T-cell (primary cell): ENCODE results near the gene SPCS2. TPM values are rescaled to one million over a fixed set of nuclear protein-coding genes. Genes with fewer than 3 reads are reported as not detected.

Experiments used
- ATAC-seq, 4 experiments: fragments of 200-7000 bp in 3 of 4; fragments of 150-1000 bp in 1 of 4; cut with Tn5 transposase; replicated peaks in 1 of 4; 1 replicate in 3 of 4; 2 replicates in 1 of 4; pipeline ENCODE4 v1.10.0; 2021; ENCODE audit warnings: moderate library complexity in 3 of 4, mild to moderate bottlenecking in 2 of 4, moderate number of reproducible peaks in 1 of 4
- CTCF ChIA-PET, 2 donors: fragments of 300-600 bp; sonication (Branson Sonifier 250); formaldehyde crosslinking; loops; one replicate each; lab custom pipeline; 2022; ENCODE audit warnings: antibody characterized with exemption in 2 of 2; lab: Charles Lee
- POLR2A ChIA-PET, 2 donors: fragments of 300-600 bp; sonication (Branson Sonifier 250); formaldehyde crosslinking; loops; one replicate each; lab custom pipeline; 2022; ENCODE audit warnings: antibody characterized with exemption in 2 of 2; lab: Charles Lee
- DNase-seq, 35 experiments: peaks; one replicate each; pipeline versions ENCODE4 v3.0.0 to v3.0.0-alpha.2; 2013 to 2023
- H3K27ac ChIP-seq: one replicate; pipeline ENCODE4 v1.5.1; 2013; ENCODE audit warnings: low read length
- H3K27me3 ChIP-seq, 2 experiments: replicated peaks in 1 of 2; 1 replicate in 1 of 2; 2 replicates in 1 of 2; pipeline versions ENCODE4 v1.6.1 to v1.7.0; 2013; ENCODE audit warnings: low read length in 1 of 2, mixed read lengths in 1 of 2; ENCODE audit not compliant: control insufficient read depth in 2 of 2, insufficient read depth in 2 of 2; ENCODE audit errors: extremely low read depth in 1 of 2
- H3K36me3 ChIP-seq, 2 donors: 1 replicate in 1 of 2; 2 replicates in 1 of 2; pipeline versions ENCODE4 v1.6.1 to v1.7.0; 2013; ENCODE audit warnings: low read length in 1 of 2; ENCODE audit not compliant: control insufficient read depth in 2 of 2, insufficient read depth in 1 of 2; ENCODE audit errors: extremely low read depth in 1 of 2
- H3K4me1 ChIP-seq, 2 experiments: 1 replicate in 1 of 2; 2 replicates in 1 of 2; pipeline versions ENCODE4 v1.6.1 to v1.7.0; 2013; ENCODE audit warnings: low read length in 2 of 2, mixed read lengths in 1 of 2; ENCODE audit not compliant: insufficient read depth in 2 of 2, control insufficient read depth in 1 of 2; ENCODE audit errors: extremely low read depth in 1 of 2
- H3K4me3 ChIP-seq, 2 donors: 1 replicate in 1 of 2; 2 replicates in 1 of 2; pipeline versions ENCODE4 v1.5.1 to v1.7.0; 2013; ENCODE audit warnings: mild to moderate bottlenecking in 2 of 2, low read length in 1 of 2, moderate library complexity in 1 of 2; ENCODE audit not compliant: control insufficient read depth in 1 of 2; ENCODE audit errors: extremely low read depth in 1 of 2
- H3K9me3 ChIP-seq: 2 replicates; pipeline ENCODE4 v1.7.0; 2013
- H3K27ac Mint-ChIP-seq, 2 donors: one replicate each; pipeline ENCODE4 v1.8.0; 2020 to 2021; ENCODE audit warnings: mild to moderate bottlenecking in 2 of 2, mixed read lengths in 2 of 2
- H3K27me3 Mint-ChIP-seq, 2 donors: one replicate each; pipeline ENCODE4 v1.8.0; 2021 to 2022; ENCODE audit warnings: mixed read lengths in 2 of 2
- H3K36me3 Mint-ChIP-seq: one replicate; pipeline ENCODE4 v1.8.0; 2021; ENCODE audit warnings: mixed read lengths
- H3K4me1 Mint-ChIP-seq, 3 donors: one replicate each; pipeline ENCODE4 v1.8.0; 2020 to 2022; ENCODE audit warnings: mixed read lengths in 3 of 3, mild to moderate bottlenecking in 1 of 3
- H3K4me3 Mint-ChIP-seq, 3 donors: one replicate each; pipeline ENCODE4 v1.8.0; 2020 to 2022; ENCODE audit warnings: mild to moderate bottlenecking in 3 of 3, mixed read lengths in 3 of 3, moderate library complexity in 3 of 3
- H3K9me3 Mint-ChIP-seq, 3 donors: one replicate each; pipeline ENCODE4 v1.8.0; 2020 to 2022; ENCODE audit warnings: mixed read lengths in 3 of 3
- WGBS: methylation state at CpG from one replicate; pipeline ENCODE4 v1.1.5; 2013; ENCODE audit warnings: missing lambda C conversion rate; ENCODE audit not compliant: insufficient coverage; 5-methylcytosine and 5-hydroxymethylcytosine counted together
- total RNA-seq, 35 experiments: library from RNA in 6 of 35; stranded (reverse) in 6 of 35; fragments of 120-200 nt in 1 of 35; gene quantifications; one replicate each; pipeline versions ENCODE4 v1.2.1 to v1.2.4 and lab custom pipeline; 2013 to 2026

Gene SPCS2
- total RNA-seq, 5 donors from 2014 or later (not counting 1 experiment from before 2014, with no cell fraction given): 75.4 to 101 (median 90.8) TPM

DNA sequence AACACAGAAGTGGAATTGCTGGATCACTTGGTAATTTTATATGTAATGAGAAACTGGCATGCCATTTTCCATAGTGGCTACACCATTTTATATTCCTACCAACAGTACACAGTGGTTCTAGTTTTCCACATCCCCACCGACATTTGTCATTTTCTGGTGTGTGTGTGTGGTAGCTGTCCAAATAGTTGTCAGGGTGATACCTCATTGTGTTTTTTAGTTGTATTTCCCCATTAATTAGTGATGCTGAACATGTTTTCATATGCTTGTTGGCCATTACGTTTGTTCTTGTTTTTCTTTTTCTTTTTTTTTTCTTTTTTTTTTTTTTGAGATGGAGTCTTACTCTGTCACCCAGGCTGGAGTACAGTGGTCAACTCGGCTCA, 51.9 kb downstream of the SPCS2 start:
- WGBS: no CpG with 5 or more reads among the region's 3 CpGs
- CTCF ChIA-PET: no interaction called here
- Mint-ChIP-seq H3K9me3 (no peaks in the 10 kb centered on the region), H3K27me3 (no peaks in the 10 kb centered on the region), H3K4me1 (peaks cover 0 to 1% (median 0%) of the 10 kb centered on the region in 3 donors), H3K36me3 (peaks cover 56% of the 10 kb centered on the region), H3K4me3 (no peak overlapping the region), H3K27ac (no peak overlapping the region)
- H3K36me3 ChIP-seq: peaks cover 7 to 22% of the 10 kb centered on the region in 2 donors
- H3K4me1 ChIP-seq: no peaks in the 10 kb centered on the region
- DNase-seq (no peak), ATAC-seq (no peak)
- no peak overlapping the region for H3K4me3 ChIP-seq
- H3K9me3 ChIP-seq: no peaks in the 10 kb centered on the region
- POLR2A ChIA-PET: interaction anchor here in 1 of 2 donors (0.5 kb wide), 1 partner anchor 40 kb away, joined by 4 read pairs; no protein-coding TSS in a partner anchor
- H3K27ac ChIP-seq: no peak overlapping the region
- no peaks in the 10 kb centered on the region for H3K27me3 ChIP-seq

DNA sequence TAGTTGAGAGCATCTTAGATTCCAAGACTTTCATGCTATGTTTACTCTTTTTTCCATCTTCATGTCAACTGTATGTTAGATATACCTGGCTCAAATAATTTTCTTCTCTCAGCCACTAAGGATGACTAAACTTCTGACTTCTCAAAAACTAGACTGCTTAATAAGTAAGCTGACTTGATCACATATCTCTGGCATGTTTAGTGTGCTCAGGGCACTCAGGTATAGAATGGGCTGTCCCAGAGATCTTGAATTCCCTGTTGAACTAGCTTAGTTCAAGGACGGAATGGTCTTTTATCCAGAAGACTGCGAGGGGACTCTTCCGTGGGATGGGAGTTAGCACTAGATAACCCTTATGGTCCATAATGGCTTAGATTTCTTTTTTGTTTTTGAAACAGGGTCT, 52.6 kb downstream of the SPCS2 start:
- DNase-seq (no peak), ATAC-seq (no peak)
- Histone ChIP-seq H3K36me3 (peaks cover 11 to 26% of the 10 kb centered on the region in 2 donors), H3K4me1 (no peaks in the 10 kb centered on the region), H3K27ac (no peak overlapping the region), H3K4me3 (no peak overlapping the region), H3K27me3 (no peaks in the 10 kb centered on the region), H3K9me3 (no peaks in the 10 kb centered on the region)
- 100% methylated on average over 1 of the region's 3 CpGs for WGBS
- Mint-ChIP-seq H3K27me3 (no peaks in the 10 kb centered on the region), H3K4me1 (peaks cover 0 to 1% (median 0%) of the 10 kb centered on the region in 3 donors), H3K27ac (no peak overlapping the region), H3K36me3 (peaks cover 55% of the 10 kb centered on the region), H3K4me3 (no peak overlapping the region), H3K9me3 (no peaks in the 10 kb centered on the region)
- ChIA-PET POLR2A (no interaction called here), CTCF (interaction anchor here in 1 of 2 donors (1.0 kb wide), 1 partner anchor 24 kb away, joined by 3 read pairs; no protein-coding TSS in a partner anchor)

DNA sequence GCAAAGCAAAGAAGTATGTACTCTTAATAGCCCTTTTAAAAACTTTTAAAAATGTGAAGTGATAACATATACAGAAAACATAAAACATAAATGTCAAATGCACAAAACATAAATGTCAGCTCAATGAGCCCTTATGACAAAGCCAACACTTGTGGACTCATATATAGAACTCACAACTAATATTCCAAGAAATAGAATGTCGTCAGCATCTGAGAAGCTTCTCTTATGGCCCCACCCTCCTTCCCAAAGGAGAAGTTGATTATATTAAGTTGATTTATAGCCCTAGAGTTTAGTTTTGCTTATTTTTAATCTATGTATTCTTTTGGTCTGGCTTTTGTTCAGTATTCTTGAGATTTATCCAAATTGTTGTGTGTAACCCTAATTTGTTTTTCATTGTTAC, 53.5 kb downstream of the SPCS2 start:
- no peaks in the 10 kb centered on the region for H3K27me3 Mint-ChIP-seq
- POLR2A ChIA-PET: no interaction called here
- DNase-seq (no peak), ATAC-seq (no peak)
- peaks cover 0 to 1% (median 0%) of the 10 kb centered on the region in 3 donors for H3K4me1 Mint-ChIP-seq
- no peak overlapping the region for H3K4me3 Mint-ChIP-seq
- no peaks in the 10 kb centered on the region for H3K9me3 Mint-ChIP-seq
- no peaks in the 10 kb centered on the region for H3K27me3 ChIP-seq
- H3K36me3 Mint-ChIP-seq: peaks cover 57% of the 10 kb centered on the region
- no CpG with 5 or more reads among the region's 1 CpG for WGBS
- H3K27ac Mint-ChIP-seq: no peak overlapping the region
- H3K4me1 ChIP-seq: no peaks in the 10 kb centered on the region
- CTCF ChIA-PET: interaction anchor here in 1 of 2 donors (1.0 kb wide), 1 partner anchor 23 kb away, joined by 3 read pairs; no protein-coding TSS in a partner anchor
- H3K4me3 ChIP-seq: no peak overlapping the region
- no peaks in the 10 kb centered on the region for H3K9me3 ChIP-seq
- peaks cover 11 to 27% of the 10 kb centered on the region in 2 donors for H3K36me3 ChIP-seq
- no peak overlapping the region for H3K27ac ChIP-seq

DNA sequence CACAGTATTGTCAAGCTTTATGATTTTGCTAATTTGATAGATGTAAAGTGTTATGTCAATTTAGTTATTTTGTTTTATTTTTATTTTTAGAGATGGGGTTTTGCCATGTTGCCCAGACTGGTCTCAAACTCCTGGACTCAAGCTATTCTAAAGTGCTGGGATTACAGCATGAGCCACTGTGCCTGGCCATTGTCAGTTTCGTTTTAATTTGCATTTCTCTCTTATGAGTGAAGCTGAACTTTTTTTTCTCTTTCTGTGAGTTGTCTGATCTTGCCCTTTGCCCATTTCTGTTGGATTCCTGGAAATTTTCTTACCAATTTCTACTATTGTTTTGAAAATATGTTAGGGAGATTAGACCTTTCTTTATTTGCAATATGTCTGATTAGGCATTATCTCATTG, 55.1 kb downstream of the SPCS2 start:
- Mint-ChIP-seq H3K4me3 (no peak overlapping the region), H3K27me3 (no peaks in the 10 kb centered on the region), H3K27ac (no peak overlapping the region), H3K9me3 (no peaks in the 10 kb centered on the region), H3K36me3 (peaks cover 57% of the 10 kb centered on the region), H3K4me1 (peaks cover 0 to 1% (median 0%) of the 10 kb centered on the region in 3 donors)
- H3K27me3 ChIP-seq: no peaks in the 10 kb centered on the region
- POLR2A ChIA-PET: no interaction called here
- H3K9me3 ChIP-seq: no peaks in the 10 kb centered on the region
- H3K4me3 ChIP-seq: no peak overlapping the region
- H3K27ac ChIP-seq: no peak overlapping the region
- DNase-seq: no peak
- peaks cover 11 to 40% of the 10 kb centered on the region in 2 donors for H3K36me3 ChIP-seq
- WGBS: 75% methylated on average over 1 of the region's 1 CpG
- CTCF ChIA-PET: no interaction called here
- no peak for ATAC-seq
- no peaks in the 10 kb centered on the region for H3K4me1 ChIP-seq

DNA sequence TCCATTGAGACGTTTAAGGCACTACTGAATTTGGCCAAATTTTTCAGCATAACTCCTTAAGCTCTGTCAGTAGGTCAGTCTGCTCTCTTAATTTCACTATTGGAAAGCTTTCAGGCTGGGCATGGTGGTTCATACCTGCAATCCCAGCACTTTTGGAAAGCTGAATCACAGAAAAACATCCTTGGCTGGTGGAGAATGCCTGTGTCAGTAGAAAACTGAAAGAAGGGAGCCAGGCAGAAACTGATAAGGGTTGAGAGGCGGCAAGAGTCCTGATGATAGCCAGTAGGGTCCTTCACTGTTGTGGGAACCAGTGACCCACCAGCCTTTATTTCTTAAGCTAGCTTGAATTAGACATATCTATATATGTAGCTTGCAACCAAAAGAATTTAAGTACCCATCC, 62.3 kb downstream of the SPCS2 start:
- DNase-seq: no peak
- Histone ChIP-seq H3K9me3 (no peaks in the 10 kb centered on the region), H3K27me3 (no peaks in the 10 kb centered on the region), H3K4me1 (no peaks in the 10 kb centered on the region), H3K36me3 (peaks cover 0 to 28% of the 10 kb centered on the region in 2 donors), H3K4me3 (no peak overlapping the region), H3K27ac (no peak overlapping the region)
- peaks cover 58% of the 10 kb centered on the region for H3K36me3 Mint-ChIP-seq
- H3K9me3 Mint-ChIP-seq: no peaks in the 10 kb centered on the region
- no peaks in the 10 kb centered on the region for H3K4me1 Mint-ChIP-seq
- ChIA-PET POLR2A (no interaction called here), CTCF (interaction anchor here in 1 of 2 donors (0.6 to 1.1 kb wide), 3 partner anchors 11 to 237 kb away, joined by 3 to 4 read pairs (median 3); no protein-coding TSS in a partner anchor)
- WGBS: 100% methylated on average over 1 of the region's 2 CpGs
- H3K4me3 Mint-ChIP-seq: no peak overlapping the region
- no peak for ATAC-seq
- H3K27ac Mint-ChIP-seq: no peak overlapping the region
- H3K27me3 Mint-ChIP-seq: no peaks in the 10 kb centered on the region

DNA sequence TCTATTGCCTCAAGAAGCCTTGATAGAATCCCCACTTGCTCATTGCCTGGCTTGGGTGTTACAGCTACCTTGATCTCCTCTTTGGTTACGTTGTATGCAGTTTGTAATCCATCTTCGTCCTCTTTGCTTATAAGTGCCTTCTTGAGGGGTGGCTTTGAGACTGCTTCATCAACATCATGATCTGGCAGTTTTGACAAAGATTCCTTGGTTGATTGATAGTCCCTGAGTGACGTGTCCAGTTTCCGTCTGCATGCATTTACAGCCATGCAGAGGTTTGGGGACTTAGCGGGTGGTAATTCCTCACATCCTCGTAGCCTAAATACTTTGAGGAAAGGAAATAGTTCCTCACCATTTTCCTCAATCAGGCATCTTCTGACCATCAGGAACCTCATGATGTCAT, 62.8 kb downstream of the SPCS2 start:
- ChIA-PET POLR2A (no interaction called here), CTCF (interaction anchor here in 1 of 2 donors (0.7 to 1.1 kb wide), 3 partner anchors 11 to 237 kb away, joined by 3 read pairs; no protein-coding TSS in a partner anchor)
- Histone ChIP-seq H3K4me1 (no peaks in the 10 kb centered on the region), H3K27me3 (no peaks in the 10 kb centered on the region), H3K36me3 (peaks cover 0 to 23% of the 10 kb centered on the region in 2 donors), H3K9me3 (no peaks in the 10 kb centered on the region), H3K4me3 (no peak overlapping the region), H3K27ac (no peak overlapping the region)
- ATAC-seq: no peak
- Mint-ChIP-seq H3K27me3 (no peaks in the 10 kb centered on the region), H3K27ac (no peak overlapping the region), H3K4me1 (no peaks in the 10 kb centered on the region), H3K36me3 (peaks cover 56% of the 10 kb centered on the region), H3K4me3 (no peak overlapping the region), H3K9me3 (no peaks in the 10 kb centered on the region)
- DNase-seq: no peak
- WGBS: 100% methylated on average over 2 of the region's 6 CpGs
